Stimulated activated CD8-positive, alpha-beta memory T cell treated with anti-CD3 and anti-CD28 coated beads, Interleukin-2, amount 100 ng/mL, for 48 hours (primary cell): ENCODE results near the gene CARNS1.

Experiments used
- DNase-seq, 2 donors: peaks; one replicate each; pipeline ENCODE4 v3.0.0-alpha.2; 2020; ENCODE audit warnings: low read depth in 2 of 2

CARNS1 gene, protein sequence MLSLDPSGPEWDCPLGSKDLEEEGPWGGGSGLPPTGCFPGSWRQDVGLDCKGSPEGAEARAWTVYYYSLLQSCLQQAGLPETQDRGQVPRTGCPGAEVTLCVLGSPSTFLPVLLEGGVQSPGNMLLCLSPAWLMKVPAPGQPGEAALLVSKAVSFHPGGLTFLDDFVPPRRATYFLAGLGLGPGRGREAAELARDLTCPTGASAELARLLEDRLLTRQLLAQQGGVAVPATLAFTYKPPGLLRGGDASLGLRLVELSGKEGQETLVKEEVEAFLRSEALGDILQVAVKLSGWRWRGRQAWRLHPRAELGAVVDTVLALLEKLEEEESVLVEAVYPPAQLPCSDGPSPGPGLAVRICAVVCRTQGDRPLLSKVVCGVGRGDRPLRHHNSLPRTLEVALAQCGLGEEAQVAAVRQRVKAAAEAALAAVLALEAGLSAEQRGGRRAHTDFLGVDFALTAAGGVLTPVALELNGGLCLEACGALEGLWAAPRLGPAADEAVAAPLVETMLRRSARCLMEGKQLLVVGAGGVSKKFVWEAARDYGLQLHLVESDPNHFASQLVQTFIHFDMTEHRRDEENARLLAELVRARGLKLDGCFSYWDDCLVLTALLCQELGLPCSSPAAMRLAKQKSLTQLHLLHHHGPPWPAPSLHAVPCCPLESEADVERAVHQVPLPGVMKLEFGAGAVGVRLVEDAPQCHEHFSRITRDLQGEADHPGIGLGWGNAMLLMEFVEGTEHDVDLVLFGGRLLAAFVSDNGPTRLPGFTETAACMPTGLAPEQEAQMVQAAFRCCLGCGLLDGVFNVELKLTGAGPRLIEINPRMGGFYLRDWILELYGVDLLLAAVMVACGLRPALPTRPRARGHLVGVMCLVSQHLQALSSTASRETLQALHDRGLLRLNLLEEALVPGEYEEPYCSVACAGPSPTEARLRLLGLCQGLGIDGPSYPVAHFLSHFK

GRCh38 chr11:67415501-67416304 lies at the start of gene CARNS1:
Gene CARNS1, plus strand, starts transcription at chr11:67415678. Its CDS starts 522 bp downstream, at chr11:67416200.
- no peak for DNase-seq

DNA sequence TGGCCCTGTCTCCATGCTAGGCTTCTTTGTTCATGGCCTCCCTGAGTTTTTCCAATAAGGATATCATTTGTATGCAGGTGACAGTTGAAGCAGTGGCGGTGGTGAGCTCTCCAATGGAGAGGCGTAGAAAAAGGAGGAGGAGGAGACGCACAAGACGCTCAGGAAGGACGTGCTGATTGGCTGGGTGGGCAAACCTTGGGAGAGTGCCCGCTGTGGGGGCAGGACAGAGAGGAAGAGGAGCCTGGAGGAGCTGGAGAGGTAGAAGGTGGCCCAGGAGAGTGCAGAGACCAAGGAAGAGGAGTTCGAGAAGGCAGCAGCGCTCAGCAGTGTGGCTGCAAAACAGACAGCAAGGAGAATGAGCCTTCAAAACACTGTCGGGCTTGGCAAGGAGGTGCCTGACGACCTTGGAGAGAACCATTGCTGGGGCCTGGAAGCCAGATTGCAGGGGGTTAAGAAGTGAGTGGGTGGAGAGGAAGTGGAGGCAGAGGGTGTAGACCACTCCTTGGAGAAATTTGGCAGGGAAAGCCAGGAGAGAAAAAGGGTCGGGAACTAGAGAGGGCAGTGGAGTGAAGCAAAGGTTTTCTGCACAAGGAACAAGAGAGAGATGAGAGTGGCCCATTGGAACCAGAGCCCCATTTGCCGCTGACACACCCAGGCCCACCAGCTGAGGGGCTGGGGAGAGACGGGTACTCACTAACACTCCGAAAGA lies 49.6 kb upstream of the CARNS1 start:
- DNase-seq = no peak

GRCh38 chr11:67366546-67366945 lies 48.9 kb upstream of the CARNS1 start:
- no peak for DNase-seq

GRCh38 chr11:67366961-67367760 lies 48.3 kb upstream of the CARNS1 start:
- DNase-seq = no peak

DNA sequence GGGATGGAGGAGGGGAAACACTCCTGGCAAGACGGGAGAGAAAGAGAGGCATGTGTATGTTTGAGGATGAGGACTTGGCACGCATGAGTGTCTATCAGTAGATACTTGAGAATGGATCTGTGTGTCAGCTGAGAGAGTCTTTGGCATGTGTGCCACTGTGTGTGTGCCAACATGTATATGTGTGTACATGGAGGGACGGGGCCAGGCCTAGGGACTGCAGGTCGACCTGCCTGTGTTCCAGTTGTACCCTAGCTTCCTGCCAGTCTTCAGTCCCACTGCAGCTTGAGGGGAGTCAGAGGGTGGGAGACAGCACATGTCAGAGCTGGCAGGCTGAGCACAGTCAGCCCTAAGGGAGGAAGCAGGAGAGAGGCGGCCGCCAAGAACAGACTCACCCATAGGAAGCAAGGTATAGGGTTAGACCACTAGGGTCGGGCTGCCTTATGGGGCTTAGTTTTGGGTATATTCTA lies 47.7 kb upstream of the CARNS1 start:
- DNase-seq = no peak

GRCh38 chr11:67368621-67369020 lies 46.9 kb upstream of the CARNS1 start:
- DNase-seq = no peak

DNA sequence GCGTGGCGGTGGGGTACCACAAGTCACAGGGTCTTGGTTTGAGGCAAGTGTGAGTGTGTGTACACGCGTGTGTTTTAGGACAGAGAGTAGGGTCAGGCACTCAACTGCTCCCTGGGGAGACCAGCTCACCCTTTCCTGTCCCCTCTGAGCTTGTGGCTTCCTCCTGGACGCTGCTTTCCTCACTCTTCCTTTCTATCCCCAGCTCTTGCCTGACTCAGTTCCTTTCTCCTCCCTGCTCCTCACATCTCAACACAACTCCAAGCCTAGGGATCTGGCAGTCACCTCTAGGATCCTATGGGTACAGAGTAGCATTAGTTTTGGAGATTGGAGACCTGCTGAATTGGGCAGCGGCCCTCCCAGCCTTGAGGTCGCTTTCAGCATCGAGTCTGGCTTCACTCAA lies 46.2 kb upstream of the CARNS1 start:
- DNase-seq = no peak

- DNase-seq = no peak
Measured at GRCh38 chr11:67369801-67370284, 45.6 kb upstream of the CARNS1 start.

GRCh38 chr11:67370351-67371076 lies 45.0 kb upstream of the CARNS1 start:
- no peak for DNase-seq

DNA sequence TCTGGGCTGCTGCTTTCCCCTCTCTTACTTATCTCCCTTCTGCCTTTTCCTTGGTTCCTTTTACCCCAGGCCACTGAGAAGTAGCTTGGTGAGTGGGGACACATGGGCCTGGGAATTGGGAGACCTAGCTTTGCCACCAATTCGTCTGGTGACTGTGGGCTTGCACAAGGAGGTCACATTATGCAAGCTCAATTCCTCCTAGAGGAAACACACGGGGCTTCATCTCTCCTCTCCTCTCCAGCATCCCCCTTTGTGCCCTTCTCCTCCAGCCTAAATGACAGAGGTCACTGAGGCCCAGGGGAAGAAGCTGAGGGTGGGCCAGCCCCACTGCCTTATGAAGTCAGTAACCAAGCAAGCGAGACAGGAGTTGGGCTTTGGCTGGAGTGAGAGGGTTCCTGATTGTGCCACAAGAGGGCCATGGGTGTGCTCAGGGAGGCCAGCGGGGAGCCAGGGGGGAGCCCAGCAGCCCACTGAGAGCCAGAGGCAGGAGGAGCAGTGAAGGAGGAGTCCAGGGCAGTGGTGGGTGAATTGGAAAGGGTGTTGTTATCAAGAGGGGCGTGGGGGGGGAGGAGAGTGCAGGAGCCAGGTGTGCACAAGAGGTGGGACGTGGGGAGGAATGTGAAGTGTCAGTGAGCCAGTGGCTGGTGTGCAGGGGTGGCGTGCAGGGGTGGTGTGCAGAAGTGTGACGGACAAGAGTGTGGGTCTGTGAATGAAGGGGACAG lies 44.1 kb upstream of the CARNS1 start:
- DNase-seq = no peak

DNA sequence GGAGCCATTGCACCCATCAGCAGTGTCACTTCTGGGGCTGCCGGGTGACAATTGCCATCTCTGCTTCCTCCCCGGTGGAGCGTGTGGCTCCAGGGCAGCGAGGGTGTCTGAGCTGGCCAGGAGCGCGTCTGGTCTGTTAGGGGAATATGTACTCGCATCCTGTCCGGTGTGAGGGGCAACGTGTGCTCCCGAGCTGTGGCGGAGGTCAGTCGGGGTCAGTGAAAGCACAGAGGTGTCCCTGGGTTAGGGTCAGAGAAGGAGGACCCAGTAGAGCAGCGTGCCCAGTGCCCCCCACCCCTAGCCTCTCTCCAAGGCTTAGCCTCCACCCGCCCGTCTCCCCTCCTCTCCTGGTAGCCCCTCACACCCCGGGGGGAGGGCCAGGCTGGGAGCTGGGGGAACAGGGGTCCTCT lies 43.6 kb upstream of the CARNS1 start:
- DNase-seq = no peak

- no peak for DNase-seq
Measured at GRCh38 chr11:67372321-67372992, 43.0 kb upstream of the CARNS1 start.

DNA sequence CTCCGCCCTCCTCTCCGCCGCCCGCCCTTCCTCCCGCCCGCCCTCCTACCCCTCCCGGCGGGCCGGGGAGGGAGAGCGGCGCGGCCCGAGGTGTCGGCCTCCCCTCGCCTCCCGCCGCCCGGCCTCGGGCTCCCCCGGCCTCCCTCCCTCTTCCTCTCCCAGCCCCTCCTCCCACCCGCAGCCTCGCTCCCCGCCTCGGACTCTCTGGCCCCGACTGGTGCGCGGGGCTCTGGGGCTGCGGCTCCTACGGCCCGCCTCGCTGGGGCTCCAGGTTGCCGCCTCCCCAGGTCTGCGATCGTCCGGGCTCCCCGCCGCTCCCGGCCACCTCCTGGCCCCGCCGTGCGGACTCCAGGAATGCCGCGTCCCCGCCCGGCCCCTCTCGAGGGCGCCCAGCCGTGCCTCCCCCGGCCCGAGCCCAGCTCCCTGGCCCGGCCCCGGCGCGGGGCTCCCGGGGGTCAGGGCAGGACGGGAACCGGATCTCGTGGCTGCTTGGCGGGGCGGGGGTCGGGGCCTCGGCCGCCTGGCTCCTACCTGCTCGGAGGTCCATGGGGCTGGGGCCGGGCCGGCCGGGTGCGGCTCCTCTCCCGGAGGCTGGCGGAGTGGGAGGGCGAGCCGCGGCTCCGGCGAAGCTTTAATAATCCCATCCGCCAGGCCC lies 42.4 kb upstream of the CARNS1 start, which contains the start of gene CLCF1:
Gene CLCF1 (minus strand): TSS at position 606 of the 655 bp plus-strand sequence. CDS start 59 bp downstream, at position 547.
- no peak for DNase-seq

DNA sequence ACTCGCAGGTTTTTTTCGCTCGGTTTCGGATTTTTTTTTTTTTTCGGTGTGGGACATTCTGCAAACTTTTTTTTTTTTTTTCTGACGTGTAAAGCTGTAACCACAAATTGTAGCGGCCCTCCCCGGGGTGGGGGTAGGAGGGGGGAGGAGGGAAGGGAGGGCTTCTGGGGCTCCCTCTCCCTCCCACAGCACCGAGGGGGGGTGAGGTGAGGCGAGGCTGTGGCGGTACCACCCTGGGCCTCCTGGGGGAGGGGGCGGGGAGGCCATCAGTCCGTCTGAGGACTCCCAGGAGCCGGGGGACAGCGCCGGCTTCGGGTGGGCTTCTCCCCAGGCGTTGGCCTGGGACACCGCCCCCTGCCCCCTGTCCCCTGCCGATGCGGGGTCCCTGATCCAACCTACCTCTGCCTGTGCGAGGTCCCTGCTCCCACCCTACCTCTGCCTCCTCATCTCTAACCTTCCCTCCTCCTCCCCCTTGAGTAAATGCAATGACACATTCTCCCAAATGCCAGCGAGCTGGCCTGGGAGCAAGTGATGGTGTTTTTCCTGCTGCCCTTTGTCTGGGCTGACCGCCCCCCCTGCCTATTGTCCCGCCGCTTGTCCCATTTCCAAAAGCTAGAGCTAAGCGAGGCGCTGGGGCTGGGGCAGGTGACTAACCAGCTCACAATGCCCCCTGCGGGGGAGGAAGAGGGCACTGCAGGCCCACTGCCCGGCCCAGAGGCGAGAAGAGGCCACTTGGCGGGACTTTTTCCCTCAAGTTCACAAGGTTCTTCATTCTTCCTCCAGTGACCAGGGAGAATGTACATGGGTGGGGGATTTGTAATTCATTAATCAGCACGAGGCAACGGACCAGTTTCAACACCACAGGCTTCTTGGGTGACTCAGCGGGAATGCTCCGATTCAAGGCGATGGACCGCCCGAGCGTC lies 41.6 kb upstream of the CARNS1 start:
- DNase-seq = peak in 1 of 2 donors; percentile 49

- no peak for DNase-seq
Measured at GRCh38 chr11:67374571-67375281, 40.8 kb upstream of the CARNS1 start.
